B cell (primary cell): Measurements from ENCODE around the gene WWC1.

Experiments used
- EZH2 ChIP-seq: IDR thresholded peaks from 2 replicates; pipeline ENCODE4 v1.6.1; 2012; ENCODE audit warnings: borderline replicate concordance, low read depth, mild to moderate bottlenecking, moderate library complexity, low read length; ENCODE audit not compliant: insufficient read depth, poor library complexity, severe bottlenecking
- TF ChIP-seq, protein P1 (sequence below): fragments of 200-600 bp; IDR thresholded peaks from one replicate; pipeline ENCODE4 v1.8.0; 2022; ENCODE audit warnings: antibody characterized with exemption, mild to moderate bottlenecking

DNA sequence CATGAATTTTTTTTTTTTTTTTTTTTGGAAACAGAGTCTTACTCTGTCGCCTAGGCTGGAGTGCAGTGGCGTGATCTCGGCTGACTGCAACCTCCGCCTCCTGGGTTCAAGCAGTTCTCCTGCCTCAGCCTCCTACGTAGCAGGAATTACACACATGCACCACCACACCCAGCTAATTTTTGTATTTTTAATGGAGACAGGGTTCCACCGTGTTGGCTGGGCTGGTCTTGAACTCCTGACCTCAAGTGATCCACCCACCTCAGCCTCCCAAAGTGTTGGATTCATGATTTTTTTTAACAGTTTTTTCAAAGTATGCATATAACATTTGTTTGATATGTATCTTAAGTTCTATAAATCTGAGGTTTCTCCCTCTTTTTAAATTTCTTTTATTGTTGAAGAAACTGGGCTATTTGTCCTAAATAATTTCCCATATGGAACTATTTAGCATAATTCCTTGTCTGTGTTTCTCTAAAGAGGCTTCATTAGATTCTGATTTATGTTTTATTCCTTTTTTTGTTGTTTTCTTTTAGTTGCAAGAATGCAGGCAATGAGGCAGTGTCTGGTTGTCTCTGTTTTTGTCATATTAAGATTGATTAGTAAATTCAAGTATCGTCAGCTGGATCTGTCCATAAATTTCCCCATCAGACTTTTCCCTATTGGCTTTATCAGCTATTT, 211.3 kb downstream of the WWC1 start:
- TF ChIP-seq, protein P1, sequence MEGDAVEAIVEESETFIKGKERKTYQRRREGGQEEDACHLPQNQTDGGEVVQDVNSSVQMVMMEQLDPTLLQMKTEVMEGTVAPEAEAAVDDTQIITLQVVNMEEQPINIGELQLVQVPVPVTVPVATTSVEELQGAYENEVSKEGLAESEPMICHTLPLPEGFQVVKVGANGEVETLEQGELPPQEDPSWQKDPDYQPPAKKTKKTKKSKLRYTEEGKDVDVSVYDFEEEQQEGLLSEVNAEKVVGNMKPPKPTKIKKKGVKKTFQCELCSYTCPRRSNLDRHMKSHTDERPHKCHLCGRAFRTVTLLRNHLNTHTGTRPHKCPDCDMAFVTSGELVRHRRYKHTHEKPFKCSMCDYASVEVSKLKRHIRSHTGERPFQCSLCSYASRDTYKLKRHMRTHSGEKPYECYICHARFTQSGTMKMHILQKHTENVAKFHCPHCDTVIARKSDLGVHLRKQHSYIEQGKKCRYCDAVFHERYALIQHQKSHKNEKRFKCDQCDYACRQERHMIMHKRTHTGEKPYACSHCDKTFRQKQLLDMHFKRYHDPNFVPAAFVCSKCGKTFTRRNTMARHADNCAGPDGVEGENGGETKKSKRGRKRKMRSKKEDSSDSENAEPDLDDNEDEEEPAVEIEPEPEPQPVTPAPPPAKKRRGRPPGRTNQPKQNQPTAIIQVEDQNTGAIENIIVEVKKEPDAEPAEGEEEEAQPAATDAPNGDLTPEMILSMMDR: no peak
- TF ChIP-seq EZH2: no peak
